B cell (primary cell): Measurements from ENCODE around the gene MYO1G. TPM values are rescaled to one million over a fixed set of nuclear protein-coding genes. Genes with fewer than 3 reads are reported as not detected.

Source experiments
- ATAC-seq: fragments of 200-7000 bp; cut with Tn5 transposase; one replicate; pipeline ENCODE4 v1.10.0; 2021; ENCODE audit warnings: low read depth, mild to moderate bottlenecking, moderate number of reproducible peaks, moderate library complexity
- CTCF ChIA-PET: fragments of 350-600 bp; sonication (Branson Sonifier 250); formaldehyde crosslinking; loops from one replicate; lab custom pipeline; 2021; ENCODE audit warnings: antibody characterized with exemption, inconsistent platforms; lab: Charles Lee
- POLR2A ChIA-PET: fragments of 350-600 bp; sonication (Branson Sonifier 250); formaldehyde crosslinking; loops from one replicate; lab custom pipeline; 2021; ENCODE audit warnings: antibody characterized with exemption; lab: Charles Lee
- DNase-seq: peaks from one replicate; pipeline ENCODE4 v3.0.0; 2013
- H2AFZ ChIP-seq: 2 replicates; pipeline ENCODE4 v1.6.1; 2012; ENCODE audit warnings: mild to moderate bottlenecking, low read depth, low read length; ENCODE audit not compliant: insufficient read depth, poor library complexity, severe bottlenecking
- H3K27ac ChIP-seq, 2 donors: 1 replicate in 1 of 2; 2 replicates in 1 of 2; pipeline ENCODE4 v1.5.1; 2012 to 2013; ENCODE audit warnings: low read length in 2 of 2, mild to moderate bottlenecking in 2 of 2, moderate library complexity in 1 of 2
- H3K27me3 ChIP-seq, 4 experiments: fragments of 200-600 bp in 1 of 4; sonication (generic) in 1 of 4; replicated peaks in 1 of 4; 1 replicate in 2 of 4; 2 replicates in 2 of 4; pipeline versions ENCODE4 v1.6.1 to v1.7.0; 2013 to 2016; ENCODE audit warnings: low read length in 3 of 4, mild to moderate bottlenecking in 2 of 4, mixed read lengths in 1 of 4, moderate library complexity in 1 of 4; ENCODE audit not compliant: insufficient read depth in 4 of 4, control insufficient read depth in 3 of 4; ENCODE audit errors: control extremely low read depth in 1 of 4
- H3K36me3 ChIP-seq, 2 experiments: replicated peaks in 1 of 2; 1 replicate in 1 of 2; 2 replicates in 1 of 2; pipeline versions ENCODE4 v1.6.1 to v1.7.1; 2013; ENCODE audit warnings: low read length in 1 of 2; ENCODE audit not compliant: insufficient read depth in 2 of 2, control insufficient read depth in 1 of 2; ENCODE audit errors: control extremely low read depth in 1 of 2, extremely low read depth in 1 of 2
- H3K4me1 ChIP-seq, 2 donors: fragments of 200-600 bp in 1 of 2; sonication (generic) in 1 of 2; 1 replicate in 1 of 2; 2 replicates in 1 of 2; pipeline versions ENCODE4 v1.5.1 to v1.6.1; 2013 to 2017; ENCODE audit warnings: low read length in 2 of 2; ENCODE audit not compliant: control insufficient read depth in 2 of 2, insufficient read depth in 2 of 2
- H3K4me2 ChIP-seq: replicated peaks from 2 replicates; pipeline ENCODE3; 2012; ENCODE audit warnings: mild to moderate bottlenecking, low read depth, low read length; ENCODE audit not compliant: poor library complexity, severe bottlenecking
- H3K4me3 ChIP-seq, 5 experiments: fragments of 200-600 bp in 1 of 5; sonication (generic) in 1 of 5; 1 replicate in 3 of 5; 2 replicates in 2 of 5; pipeline versions ENCODE4 v1.5.1 to v1.7.0; 2011 to 2016; ENCODE audit warnings: low read length in 4 of 5, mild to moderate bottlenecking in 4 of 5, low read depth in 2 of 5, control low read depth in 1 of 5, moderate library complexity in 1 of 5; ENCODE audit not compliant: insufficient read depth in 1 of 5; ENCODE audit errors: control extremely low read depth in 1 of 5, extremely low read depth in 1 of 5
- H3K79me2 ChIP-seq: fragments of 200-600 bp; sonication (generic); one replicate; pipeline ENCODE4 v1.6.0; 2016; ENCODE audit warnings: low read length; ENCODE audit not compliant: control insufficient read depth, insufficient read depth
- H3K9ac ChIP-seq: fragments of 200-600 bp; sonication (generic); 2 replicates; pipeline ENCODE4 v1.6.1; 2017; ENCODE audit warnings: mild to moderate bottlenecking, low read length, moderate library complexity
- H3K9me3 ChIP-seq, 3 donors: one replicate each; pipeline versions ENCODE4 v1.6.1 to v1.7.1; 2013; ENCODE audit warnings: low read length in 2 of 3; ENCODE audit not compliant: control insufficient read depth in 2 of 3, insufficient read depth in 1 of 3; ENCODE audit errors: control extremely low read depth in 1 of 3
- H4K20me1 ChIP-seq: 2 replicates; pipeline ENCODE4 v1.6.0; 2012; ENCODE audit warnings: mild to moderate bottlenecking, low read length; ENCODE audit not compliant: insufficient read depth, control insufficient read depth, poor library complexity, severe bottlenecking
- H3K27ac Mint-ChIP-seq: one replicate; pipeline ENCODE4 v1.8.0; 2021; ENCODE audit warnings: mixed read lengths
- H3K27me3 Mint-ChIP-seq: one replicate; pipeline ENCODE4 v1.8.0; 2021; ENCODE audit warnings: mixed read lengths
- H3K4me1 Mint-ChIP-seq: one replicate; pipeline ENCODE4 v1.8.0; 2021; ENCODE audit warnings: mixed read lengths
- H3K4me3 Mint-ChIP-seq: one replicate; pipeline ENCODE4 v1.8.0; 2021; ENCODE audit warnings: mixed read lengths
- H3K9me3 Mint-ChIP-seq: one replicate; pipeline ENCODE4 v1.8.0; 2022; ENCODE audit warnings: mixed read lengths; ENCODE audit not compliant: insufficient read depth
- CTCF ChIP-seq: fragments of 200-600 bp; IDR thresholded peaks from one replicate; pipeline ENCODE4 v1.8.0; 2022; ENCODE audit warnings: antibody characterized with exemption, mild to moderate bottlenecking
- EZH2 ChIP-seq: IDR thresholded peaks from 2 replicates; pipeline ENCODE4 v1.6.1; 2012; ENCODE audit warnings: borderline replicate concordance, low read depth, mild to moderate bottlenecking, moderate library complexity, low read length; ENCODE audit not compliant: insufficient read depth, poor library complexity, severe bottlenecking
- WGBS: methylation state at CpG from one replicate; pipeline ENCODE4 v1.1.5; 2013; ENCODE audit warnings: missing lambda C conversion rate; ENCODE audit not compliant: insufficient coverage; 5-methylcytosine and 5-hydroxymethylcytosine counted together
- intact Hi-C: fragments of 100-400 bp; cut with micrococcal nuclease; formaldehyde crosslinking; loops from one replicate; pipeline ENCODE4 v1.10.0; 2022
- polyA plus RNA-seq: library from polyadenylated mRNA; depleted of rRNA; stranded (reverse); fragments of >200 nt; gene quantifications from 2 replicates; pipeline ENCODE4 v1.2.3, GENCODE V29; 2012
- total RNA-seq, 2 donors: library from RNA; stranded (reverse); fragments of 120-200 nt in 1 of 2; gene quantifications; 1 replicate in 1 of 2; 2 replicates in 1 of 2; pipeline versions ENCODE4 v1.2.3 to v1.2.4, GENCODE V29; 2013 to 2022

MYO1G gene
- total and polyA plus RNA-seq, 2 donors (not counting 1 experiment from before 2014, with no cell fraction given): 104 to 239 TPM

GRCh38 chr7:44979481-44980392 lies 922 bp upstream of the MYO1G start:
- H3K4me2 ChIP-seq: peak overlapping the region; percentile 93
- Mint-ChIP-seq H3K4me1 (peaks cover 82% of the 10 kb centered on the region), H3K27me3 (no peaks in the 10 kb centered on the region), H3K4me3 (peak overlapping the region; percentile 97), H3K27ac (peak overlapping the region; percentile 98), H3K9me3 (no peaks in the 10 kb centered on the region)
- H3K27ac ChIP-seq: peak overlapping the region; percentile 79 to 93
- H3K9me3 ChIP-seq: no peaks in the 10 kb centered on the region
- no peak for ATAC-seq
- peaks cover 26% of the 10 kb centered on the region for H4K20me1 ChIP-seq
- H3K27me3 ChIP-seq: no peaks in the 10 kb centered on the region
- CTCF ChIA-PET: interaction anchor here (0.7 to 3.1 kb wide), 9 partner anchors 8 to 415 kb away, joined by 3 to 10 read pairs (median 4); no protein-coding TSS in a partner anchor
- peak overlapping the region in 4 of 5 experiments; percentile 80 to 91 (median 90) for H3K4me3 ChIP-seq
- H3K79me2 ChIP-seq: peaks cover 42% of the 10 kb centered on the region
- 61% methylated on average over 5 of the region's 8 CpGs for WGBS
- H3K4me1 ChIP-seq: peaks cover 45 to 75% of the 10 kb centered on the region in 2 donors
- peak overlapping the region; percentile 53 for H2AFZ ChIP-seq
- POLR2A ChIA-PET: interaction anchor here (0.6 to 3.1 kb wide), 11 partner anchors 8 to 132 kb away, joined by 3 to 22 read pairs (median 6); partner anchors contain the start of genes CCM2, H2AZ2, NACAD and PURB
- H3K36me3 ChIP-seq: peaks cover 0 to 57% of the 10 kb centered on the region in 2 experiments
- DNase-seq: no peak
- peak overlapping the region; percentile 91 for H3K9ac ChIP-seq
- intact Hi-C loops: loop anchor here (1.0 to 2.0 kb wide), 5 partner anchors 20 to 183 kb away; partner anchors contain the start of genes PPIA, PURB and TBRG4
- TF ChIP-seq EZH2 (no peak), CTCF (no peak)
